ENCODE measurements around the gene ITPK1. TPM values are rescaled to one million over a fixed set of nuclear protein-coding genes. Genes with fewer than 3 reads are reported as not detected.

Gene ITPK1
- total and polyA plus RNA-seq, 2 experiments from 2014 or later: 35.9 to 101 TPM

DNA sequence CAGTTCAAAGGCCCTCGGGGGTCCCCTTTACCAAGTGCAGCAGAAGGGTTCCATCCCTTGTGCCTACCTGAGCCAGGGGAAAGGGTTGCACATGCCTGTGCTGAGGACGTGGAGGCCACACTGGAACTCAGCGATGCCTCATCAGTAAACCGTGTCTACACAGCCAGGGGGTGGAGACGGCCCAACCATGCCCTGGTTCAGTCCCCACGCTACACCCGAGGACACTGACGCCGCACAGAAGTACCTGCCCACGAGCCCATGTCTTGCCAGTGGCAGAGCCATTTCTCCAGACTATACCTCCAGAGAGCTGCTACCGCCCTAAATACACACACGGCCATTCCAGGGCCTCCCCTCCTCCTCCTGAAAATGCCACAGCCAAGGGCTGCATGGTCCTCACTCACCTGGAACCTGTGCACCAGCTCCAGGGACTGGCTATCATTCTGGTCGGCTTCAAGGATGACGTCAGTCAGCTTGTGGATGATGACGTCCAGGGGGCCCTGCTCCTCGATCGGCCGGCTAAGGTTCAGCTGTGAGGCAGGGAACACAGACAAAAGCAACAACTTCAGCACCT is 99.4 kb downstream of the ITPK1 start (continued):
- TF ChIP-seq, protein P1, sequence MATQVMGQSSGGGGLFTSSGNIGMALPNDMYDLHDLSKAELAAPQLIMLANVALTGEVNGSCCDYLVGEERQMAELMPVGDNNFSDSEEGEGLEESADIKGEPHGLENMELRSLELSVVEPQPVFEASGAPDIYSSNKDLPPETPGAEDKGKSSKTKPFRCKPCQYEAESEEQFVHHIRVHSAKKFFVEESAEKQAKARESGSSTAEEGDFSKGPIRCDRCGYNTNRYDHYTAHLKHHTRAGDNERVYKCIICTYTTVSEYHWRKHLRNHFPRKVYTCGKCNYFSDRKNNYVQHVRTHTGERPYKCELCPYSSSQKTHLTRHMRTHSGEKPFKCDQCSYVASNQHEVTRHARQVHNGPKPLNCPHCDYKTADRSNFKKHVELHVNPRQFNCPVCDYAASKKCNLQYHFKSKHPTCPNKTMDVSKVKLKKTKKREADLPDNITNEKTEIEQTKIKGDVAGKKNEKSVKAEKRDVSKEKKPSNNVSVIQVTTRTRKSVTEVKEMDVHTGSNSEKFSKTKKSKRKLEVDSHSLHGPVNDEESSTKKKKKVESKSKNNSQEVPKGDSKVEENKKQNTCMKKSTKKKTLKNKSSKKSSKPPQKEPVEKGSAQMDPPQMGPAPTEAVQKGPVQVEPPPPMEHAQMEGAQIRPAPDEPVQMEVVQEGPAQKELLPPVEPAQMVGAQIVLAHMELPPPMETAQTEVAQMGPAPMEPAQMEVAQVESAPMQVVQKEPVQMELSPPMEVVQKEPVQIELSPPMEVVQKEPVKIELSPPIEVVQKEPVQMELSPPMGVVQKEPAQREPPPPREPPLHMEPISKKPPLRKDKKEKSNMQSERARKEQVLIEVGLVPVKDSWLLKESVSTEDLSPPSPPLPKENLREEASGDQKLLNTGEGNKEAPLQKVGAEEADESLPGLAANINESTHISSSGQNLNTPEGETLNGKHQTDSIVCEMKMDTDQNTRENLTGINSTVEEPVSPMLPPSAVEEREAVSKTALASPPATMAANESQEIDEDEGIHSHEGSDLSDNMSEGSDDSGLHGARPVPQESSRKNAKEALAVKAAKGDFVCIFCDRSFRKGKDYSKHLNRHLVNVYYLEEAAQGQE (IDR thresholded peaks at IDR 0.05; ENCODE audit: unreplicated experiment): no peak
- TF ChIP-seq POLR2AphosphoS5 (IDR thresholded peaks at IDR 0.05; ENCODE audit: low read depth): no peak

DNA sequence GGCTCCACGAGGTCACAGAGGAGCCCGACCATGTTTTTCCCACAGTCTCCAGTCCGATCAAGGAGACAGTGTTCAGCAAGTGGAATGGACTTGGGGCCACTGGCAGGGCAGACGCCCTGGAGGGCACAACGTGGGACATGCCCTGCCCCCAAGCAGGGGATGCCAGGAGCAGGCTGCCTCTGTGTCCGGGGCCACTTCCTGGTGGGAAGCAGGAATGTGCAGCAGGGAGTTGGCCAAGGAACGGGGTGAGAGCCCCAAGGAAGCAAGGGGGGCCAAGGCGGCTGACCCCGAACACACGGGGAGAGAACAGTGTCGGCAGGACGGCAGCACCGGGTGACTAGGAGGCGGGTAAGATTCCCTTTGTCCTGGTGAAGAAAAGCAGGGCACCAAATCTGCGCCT is 100.2 kb downstream of the ITPK1 start:
- Mint-ChIP-seq H3K4me1 (peaks cover 58% of the 10 kb centered on the region), H3K27ac (no peak overlapping the region), H3K27me3 (ENCODE audit: insufficient read depth, low read depth, poor library complexity) (peaks cover 18% of the 10 kb centered on the region), H3K9me3 (no peaks in the 10 kb centered on the region), H3K36me3 (ENCODE audit: low read depth) (peaks cover 3% of the 10 kb centered on the region; the same call in 1 of the 3 replicates), H3K4me3 (no peak overlapping the region)
- no peak overlapping the region for H3K4me2 ChIP-seq
- no peaks in the 10 kb centered on the region for H3K36me3 ChIP-seq (ENCODE audit: insufficient read depth)
- no peak overlapping the region for H3K4me3 ChIP-seq
- no peaks in the 10 kb centered on the region for H3K27me3 ChIP-seq (ENCODE audit: insufficient read depth)
- H3K9me2 ChIP-seq (ENCODE audit: insufficient read depth): no peaks in the 10 kb centered on the region
- no peak overlapping the region for H2AFZ ChIP-seq
- no peak for DNase-seq (ENCODE audit: low spot score)
- H3K27ac ChIP-seq (ENCODE audit: low read depth): no peak overlapping the region
- no peak for ATAC-seq
- H3F3A ChIP-seq (replicated peaks; ENCODE audit: low read depth): no peaks in the 10 kb centered on the region
- H3K79me2 ChIP-seq (replicated peaks; ENCODE audit: insufficient read depth): peaks cover 45% of the 10 kb centered on the region
- H3K4me1 ChIP-seq (ENCODE audit: insufficient read depth): peaks cover 14% of the 10 kb centered on the region; the same call in 1 of the 2 replicates
- H4K20me1 ChIP-seq (replicated peaks; ENCODE audit: insufficient read depth): peaks cover 8% of the 10 kb centered on the region
- TF ChIP-seq NANOG (IDR thresholded peaks at IDR 0.05; ENCODE audit: borderline replicate concordance) (no peak), EZH2phosphoT487 (IDR thresholded peaks at IDR 0.05; ENCODE audit: unreplicated experiment) (no peak), JUNB (IDR thresholded peaks at IDR 0.05; ENCODE audit: unreplicated experiment) (no peak), ZNF114 (CRISPR knock-in tag; IDR thresholded peaks at IDR 0.05) (no peak), EZH2 (IDR thresholded peaks at IDR 0.05; ENCODE audit: low read depth, unreplicated experiment) (no peak), CREB1 (CRISPR knock-in tag; IDR thresholded peaks at IDR 0.05; ENCODE audit: low read depth) (no peak)
- TF ChIP-seq, protein P1 (IDR thresholded peaks at IDR 0.05; ENCODE audit: unreplicated experiment): no peak
- TF ChIP-seq, protein P2, sequence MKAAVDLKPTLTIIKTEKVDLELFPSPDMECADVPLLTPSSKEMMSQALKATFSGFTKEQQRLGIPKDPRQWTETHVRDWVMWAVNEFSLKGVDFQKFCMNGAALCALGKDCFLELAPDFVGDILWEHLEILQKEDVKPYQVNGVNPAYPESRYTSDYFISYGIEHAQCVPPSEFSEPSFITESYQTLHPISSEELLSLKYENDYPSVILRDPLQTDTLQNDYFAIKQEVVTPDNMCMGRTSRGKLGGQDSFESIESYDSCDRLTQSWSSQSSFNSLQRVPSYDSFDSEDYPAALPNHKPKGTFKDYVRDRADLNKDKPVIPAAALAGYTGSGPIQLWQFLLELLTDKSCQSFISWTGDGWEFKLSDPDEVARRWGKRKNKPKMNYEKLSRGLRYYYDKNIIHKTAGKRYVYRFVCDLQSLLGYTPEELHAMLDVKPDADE (IDR thresholded peaks at IDR 0.05): no peak
- TF ChIP-seq, protein P3, sequence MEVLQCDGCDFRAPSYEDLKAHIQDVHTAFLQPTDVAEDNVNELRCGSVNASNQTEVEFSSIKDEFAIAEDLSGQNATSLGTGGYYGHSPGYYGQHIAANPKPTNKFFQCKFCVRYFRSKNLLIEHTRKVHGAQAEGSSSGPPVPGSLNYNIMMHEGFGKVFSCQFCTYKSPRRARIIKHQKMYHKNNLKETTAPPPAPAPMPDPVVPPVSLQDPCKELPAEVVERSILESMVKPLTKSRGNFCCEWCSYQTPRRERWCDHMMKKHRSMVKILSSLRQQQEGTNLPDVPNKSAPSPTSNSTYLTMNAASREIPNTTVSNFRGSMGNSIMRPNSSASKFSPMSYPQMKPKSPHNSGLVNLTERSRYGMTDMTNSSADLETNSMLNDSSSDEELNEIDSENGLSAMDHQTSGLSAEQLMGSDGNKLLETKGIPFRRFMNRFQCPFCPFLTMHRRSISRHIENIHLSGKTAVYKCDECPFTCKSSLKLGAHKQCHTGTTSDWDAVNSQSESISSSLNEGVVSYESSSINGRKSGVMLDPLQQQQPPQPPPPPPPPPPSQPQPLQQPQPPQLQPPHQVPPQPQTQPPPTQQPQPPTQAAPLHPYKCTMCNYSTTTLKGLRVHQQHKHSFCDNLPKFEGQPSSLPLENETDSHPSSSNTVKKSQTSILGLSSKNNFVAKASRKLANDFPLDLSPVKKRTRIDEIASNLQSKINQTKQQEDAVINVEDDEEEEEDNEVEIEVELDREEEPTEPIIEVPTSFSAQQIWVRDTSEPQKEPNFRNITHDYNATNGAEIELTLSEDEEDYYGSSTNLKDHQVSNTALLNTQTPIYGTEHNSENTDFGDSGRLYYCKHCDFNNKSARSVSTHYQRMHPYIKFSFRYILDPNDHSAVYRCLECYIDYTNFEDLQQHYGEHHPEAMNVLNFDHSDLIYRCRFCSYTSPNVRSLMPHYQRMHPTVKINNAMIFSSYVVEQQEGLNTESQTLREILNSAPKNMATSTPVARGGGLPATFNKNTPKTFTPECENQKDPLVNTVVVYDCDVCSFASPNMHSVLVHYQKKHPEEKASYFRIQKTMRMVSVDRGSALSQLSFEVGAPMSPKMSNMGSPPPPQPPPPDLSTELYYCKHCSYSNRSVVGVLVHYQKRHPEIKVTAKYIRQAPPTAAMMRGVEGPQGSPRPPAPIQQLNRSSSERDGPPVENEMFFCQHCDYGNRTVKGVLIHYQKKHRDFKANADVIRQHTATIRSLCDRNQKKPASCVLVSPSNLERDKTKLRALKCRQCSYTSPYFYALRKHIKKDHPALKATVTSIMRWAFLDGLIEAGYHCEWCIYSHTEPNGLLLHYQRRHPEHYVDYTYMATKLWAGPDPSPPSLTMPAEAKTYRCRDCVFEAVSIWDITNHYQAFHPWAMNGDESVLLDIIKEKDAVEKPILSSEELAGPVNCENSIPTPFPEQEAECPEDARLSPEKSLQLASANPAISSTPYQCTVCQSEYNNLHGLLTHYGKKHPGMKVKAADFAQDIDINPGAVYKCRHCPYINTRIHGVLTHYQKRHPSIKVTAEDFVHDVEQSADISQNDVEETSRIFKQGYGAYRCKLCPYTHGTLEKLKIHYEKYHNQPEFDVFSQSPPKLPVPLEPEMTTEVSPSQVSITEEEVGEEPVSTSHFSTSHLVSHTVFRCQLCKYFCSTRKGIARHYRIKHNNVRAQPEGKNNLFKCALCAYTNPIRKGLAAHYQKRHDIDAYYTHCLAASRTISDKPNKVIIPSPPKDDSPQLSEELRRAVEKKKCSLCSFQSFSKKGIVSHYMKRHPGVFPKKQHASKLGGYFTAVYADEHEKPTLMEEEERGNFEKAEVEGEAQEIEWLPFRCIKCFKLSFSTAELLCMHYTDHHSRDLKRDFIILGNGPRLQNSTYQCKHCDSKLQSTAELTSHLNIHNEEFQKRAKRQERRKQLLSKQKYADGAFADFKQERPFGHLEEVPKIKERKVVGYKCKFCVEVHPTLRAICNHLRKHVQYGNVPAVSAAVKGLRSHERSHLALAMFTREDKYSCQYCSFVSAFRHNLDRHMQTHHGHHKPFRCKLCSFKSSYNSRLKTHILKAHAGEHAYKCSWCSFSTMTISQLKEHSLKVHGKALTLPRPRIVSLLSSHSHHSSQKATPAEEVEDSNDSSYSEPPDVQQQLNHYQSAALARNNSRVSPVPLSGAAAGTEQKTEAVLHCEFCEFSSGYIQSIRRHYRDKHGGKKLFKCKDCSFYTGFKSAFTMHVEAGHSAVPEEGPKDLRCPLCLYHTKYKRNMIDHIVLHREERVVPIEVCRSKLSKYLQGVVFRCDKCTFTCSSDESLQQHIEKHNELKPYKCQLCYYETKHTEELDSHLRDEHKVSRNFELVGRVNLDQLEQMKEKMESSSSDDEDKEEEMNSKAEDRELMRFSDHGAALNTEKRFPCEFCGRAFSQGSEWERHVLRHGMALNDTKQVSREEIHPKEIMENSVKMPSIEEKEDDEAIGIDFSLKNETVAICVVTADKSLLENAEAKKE (CRISPR knock-in tag; IDR thresholded peaks at IDR 0.05): no peak

All from GM23338 (cell line).